ENCODE results near the gene WDFY4.

- no peak for TF ChIP-seq CTCF (IDR thresholded peaks at IDR 0.05)
- no peak for TF ChIP-seq POLR2A (IDR thresholded peaks at IDR 0.05)
Observed at GRCh38 chr10:48765527-48765926, 80.9 kb downstream of the WDFY4 start.
